Esophagus squamous epithelium (tissue), 5 donors: ENCODE results near the gene FOLR2. TPM values are rescaled to one million over a fixed set of nuclear protein-coding genes. Genes with fewer than 3 reads are reported as not detected.
A peak's percentile ranks its signal among the peaks of the same experiment; 100 is the strongest.

Experiments
- DNase-seq: peaks from one replicate; lab custom pipeline; 2025; lab: John Stamatoyannopoulos, UW
- H3K27ac ChIP-seq, 4 donors: fragments of 200-600 bp; sonication (generic); one replicate each; pipeline ENCODE4 v1.5.1; 2016 to 2019; ENCODE audit warnings: mild to moderate bottlenecking in 1 of 4
- H3K27me3 ChIP-seq, 4 donors: fragments of 200-600 bp; sonication (generic); 1 replicate in 3 of 4; 2 replicates in 1 of 4; pipeline versions ENCODE4 v1.5.1 to v1.6.0; 2017 to 2021; ENCODE audit warnings: antibody characterized with exemption in 1 of 4
- H3K36me3 ChIP-seq, 3 donors: fragments of 200-600 bp; sonication (generic); one replicate each; pipeline ENCODE4 v1.5.1; 2016 to 2019
- H3K4me1 ChIP-seq, 3 donors: fragments of 200-600 bp; sonication (generic); one replicate each; pipeline ENCODE4 v1.5.1; 2017 to 2019
- H3K4me3 ChIP-seq, 4 donors: fragments of 200-600 bp; sonication (generic); 1 replicate in 3 of 4; 2 replicates in 1 of 4; pipeline ENCODE4 v1.5.1; 2016 to 2019; ENCODE audit warnings: mild to moderate bottlenecking in 2 of 4, moderate library complexity in 1 of 4
- H3K9me3 ChIP-seq, 3 donors: fragments of 200-600 bp; sonication (generic); one replicate each; pipeline ENCODE4 v1.5.1; 2016 to 2019
- POLR2A ChIP-seq, 4 donors: fragments of 450-650 bp; IDR thresholded peaks; one replicate each; pipeline ENCODE4 v1.6.1; 2017; ENCODE audit warnings: antibody characterized with exemption in 4 of 4, mild to moderate bottlenecking in 4 of 4, moderate library complexity in 3 of 4
- WGBS, 2 donors: methylation state at CpG; one replicate each; pipeline ENCODE4 v1.1.5; 2018; 5-methylcytosine and 5-hydroxymethylcytosine counted together
- intact Hi-C: fragments of 100-400 bp; cut with DNase I; formaldehyde crosslinking; loops from one replicate; pipeline ENCODE4 v1.15.0; 2022
- total RNA-seq, 4 donors: library from RNA; depleted of rRNA; stranded (reverse); fragments of >200 nt; gene quantifications; one replicate each; pipeline ENCODE4 v1.1.0, GENCODE V29; 2016
- TF ChIP-seq, protein P1 (sequence below), 6 experiments: fragments of 450-650 bp in 4 of 6; fragments of 200-600 bp in 2 of 6; sonication (generic) in 2 of 6; IDR thresholded peaks; one replicate each; pipeline ENCODE4 v1.5.1; 2016 to 2019; ENCODE audit warnings: antibody characterized with exemption in 6 of 6, mild to moderate bottlenecking in 4 of 6, moderate library complexity in 4 of 6
- donor health status: DM: yes; HTN: yes; CAD: no.

The FOLR2 gene
- total RNA-seq, 4 donors from 2014 or later, result 1.7 to 41.6 (median 9.1) TPM; not detected in 1

DNA sequence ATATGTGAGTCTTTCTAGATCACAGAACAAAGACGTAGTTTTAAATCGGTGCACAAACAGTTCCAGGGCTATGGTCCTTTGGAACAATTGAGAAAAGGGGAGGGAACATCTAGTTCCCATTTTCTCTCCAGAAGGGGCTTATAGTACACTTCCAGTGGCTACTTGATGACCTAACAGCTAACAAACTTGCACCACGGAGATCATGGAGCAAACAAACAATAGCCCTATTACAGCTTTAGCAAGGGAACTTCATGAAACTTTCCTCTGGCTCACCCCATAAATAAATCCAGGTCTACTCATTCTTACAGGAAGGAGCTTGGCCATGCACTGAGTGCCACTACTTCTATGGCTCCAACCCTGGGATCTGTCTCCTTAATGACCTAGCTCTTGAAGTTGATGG lies 8.3 kb upstream of the FOLR2 start:
- TF ChIP-seq POLR2A (IDR thresholded peaks at IDR 0.05), result no peak
- TF ChIP-seq, protein P1, sequence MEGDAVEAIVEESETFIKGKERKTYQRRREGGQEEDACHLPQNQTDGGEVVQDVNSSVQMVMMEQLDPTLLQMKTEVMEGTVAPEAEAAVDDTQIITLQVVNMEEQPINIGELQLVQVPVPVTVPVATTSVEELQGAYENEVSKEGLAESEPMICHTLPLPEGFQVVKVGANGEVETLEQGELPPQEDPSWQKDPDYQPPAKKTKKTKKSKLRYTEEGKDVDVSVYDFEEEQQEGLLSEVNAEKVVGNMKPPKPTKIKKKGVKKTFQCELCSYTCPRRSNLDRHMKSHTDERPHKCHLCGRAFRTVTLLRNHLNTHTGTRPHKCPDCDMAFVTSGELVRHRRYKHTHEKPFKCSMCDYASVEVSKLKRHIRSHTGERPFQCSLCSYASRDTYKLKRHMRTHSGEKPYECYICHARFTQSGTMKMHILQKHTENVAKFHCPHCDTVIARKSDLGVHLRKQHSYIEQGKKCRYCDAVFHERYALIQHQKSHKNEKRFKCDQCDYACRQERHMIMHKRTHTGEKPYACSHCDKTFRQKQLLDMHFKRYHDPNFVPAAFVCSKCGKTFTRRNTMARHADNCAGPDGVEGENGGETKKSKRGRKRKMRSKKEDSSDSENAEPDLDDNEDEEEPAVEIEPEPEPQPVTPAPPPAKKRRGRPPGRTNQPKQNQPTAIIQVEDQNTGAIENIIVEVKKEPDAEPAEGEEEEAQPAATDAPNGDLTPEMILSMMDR (IDR thresholded peaks at IDR 0.05), result no peak
- no peak for DNase-seq
- intact Hi-C loops, result no loop called here

DNA sequence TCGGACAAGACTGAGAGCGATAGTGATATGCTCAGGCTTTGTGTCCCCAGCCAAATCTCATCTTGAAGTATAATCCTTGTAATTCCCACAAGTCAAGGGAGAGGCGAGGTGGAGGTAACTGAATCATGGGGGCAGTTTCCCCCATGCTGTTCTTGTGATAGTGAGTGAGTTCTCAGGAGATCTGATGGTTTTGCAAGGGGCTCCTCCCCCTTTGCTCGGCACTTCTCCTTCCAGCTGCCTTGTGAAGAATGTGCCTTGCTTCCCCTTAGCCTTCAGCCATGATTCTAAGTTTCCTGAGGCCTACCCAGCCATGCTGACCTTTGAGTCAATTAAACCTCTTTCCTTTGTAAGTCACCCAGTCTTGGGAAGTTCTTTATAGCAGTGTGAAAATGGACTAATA lies 7.5 kb upstream of the FOLR2 start:
- Histone ChIP-seq H3K36me3 (no peaks in the 10 kb centered on the region), H3K27me3 (peaks cover 0 to 8% (median 0%) of the 10 kb centered on the region in 4 donors), H3K9me3 (peaks cover 0 to 6% (median 0%) of the 10 kb centered on the region in 3 donors), H3K4me3 (no peak overlapping the region), H3K4me1 (no peaks in the 10 kb centered on the region), H3K27ac (no peak overlapping the region)
- DNase-seq, result no peak
- WGBS, 2 donors, result 82 to 84% methylated on average over 4 of the region's 4 CpGs
- intact Hi-C loops, result no loop called here
- no peak for TF ChIP-seq POLR2A (IDR thresholded peaks at IDR 0.05)
- TF ChIP-seq, protein P1 (IDR thresholded peaks at IDR 0.05), result no peak

More for the DNA sequence above, 8.3 kb upstream of the FOLR2 start:
- Histone ChIP-seq H3K27me3 (peaks cover 0 to 8% (median 0%) of the 10 kb centered on the region in 4 donors), H3K4me1 (no peaks in the 10 kb centered on the region), H3K27ac (no peak overlapping the region), H3K9me3 (peaks cover 0 to 6% (median 0%) of the 10 kb centered on the region in 3 donors), H3K36me3 (no peaks in the 10 kb centered on the region), H3K4me3 (no peak overlapping the region)
- 75 to 76% methylated on average over 3 of the region's 3 CpGs for WGBS, 2 donors

DNA sequence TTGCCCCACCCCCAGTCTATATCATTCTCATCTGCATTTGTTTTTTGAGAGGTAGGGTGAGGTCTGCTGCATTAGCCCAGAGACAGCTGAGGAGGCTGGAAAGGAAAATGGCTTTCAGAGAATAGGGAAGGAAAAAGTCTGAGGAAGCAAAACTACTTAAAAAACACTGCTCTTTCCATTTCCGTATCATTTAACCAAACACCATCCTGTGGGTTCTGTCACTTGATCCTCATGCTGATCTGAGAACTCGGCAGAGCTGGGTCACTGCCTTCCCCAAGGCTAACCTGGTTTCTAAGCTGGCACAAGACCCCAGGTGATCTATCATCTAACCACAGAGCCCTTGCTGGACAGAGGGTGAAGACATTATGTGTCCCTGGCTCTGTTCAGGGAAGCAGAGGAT lies 1.2 kb downstream of the FOLR2 start:
- H3K9me3 ChIP-seq, result no peaks in the 10 kb centered on the region
- WGBS, 2 donors, result 14 to 23% methylated on average over 2 of the region's 2 CpGs
- H3K4me1 ChIP-seq, result peaks cover 3 to 10% (median 10%) of the 10 kb centered on the region in 3 donors
- peak overlapping the region in 1 of 4 donors; percentile 7 for H3K27ac ChIP-seq
- DNase-seq, result no peak
- intact Hi-C loops, result no loop called here
- H3K27me3 ChIP-seq, result peaks cover 0 to 17% (median 0%) of the 10 kb centered on the region in 4 donors
- no peaks in the 10 kb centered on the region for H3K36me3 ChIP-seq
- TF ChIP-seq, protein P1 (IDR thresholded peaks at IDR 0.05), result no peak
- no peak for TF ChIP-seq POLR2A (IDR thresholded peaks at IDR 0.05)
- H3K4me3 ChIP-seq, result peak overlapping the region in 1 of 4 donors; percentile 10

GRCh38 chr11:72218251-72218745 lies 1.7 kb downstream of the FOLR2 start:
- intact Hi-C loops, result no loop called here
- Histone ChIP-seq H3K27me3 (peaks cover 0 to 17% (median 0%) of the 10 kb centered on the region in 4 donors), H3K36me3 (no peaks in the 10 kb centered on the region), H3K4me3 (no peak overlapping the region), H3K27ac (peak overlapping the region in 1 of 4 donors; percentile 7), H3K9me3 (no peaks in the 10 kb centered on the region), H3K4me1 (peaks cover 3 to 12% (median 10%) of the 10 kb centered on the region in 3 donors)
- DNase-seq, result no peak
- 88 to 100% methylated on average over 2 to 5 of the region's 5 CpGs for WGBS, 2 donors
- TF ChIP-seq POLR2A (IDR thresholded peaks at IDR 0.05), result no peak
- TF ChIP-seq, protein P1 (IDR thresholded peaks at IDR 0.05), result no peak

DNA sequence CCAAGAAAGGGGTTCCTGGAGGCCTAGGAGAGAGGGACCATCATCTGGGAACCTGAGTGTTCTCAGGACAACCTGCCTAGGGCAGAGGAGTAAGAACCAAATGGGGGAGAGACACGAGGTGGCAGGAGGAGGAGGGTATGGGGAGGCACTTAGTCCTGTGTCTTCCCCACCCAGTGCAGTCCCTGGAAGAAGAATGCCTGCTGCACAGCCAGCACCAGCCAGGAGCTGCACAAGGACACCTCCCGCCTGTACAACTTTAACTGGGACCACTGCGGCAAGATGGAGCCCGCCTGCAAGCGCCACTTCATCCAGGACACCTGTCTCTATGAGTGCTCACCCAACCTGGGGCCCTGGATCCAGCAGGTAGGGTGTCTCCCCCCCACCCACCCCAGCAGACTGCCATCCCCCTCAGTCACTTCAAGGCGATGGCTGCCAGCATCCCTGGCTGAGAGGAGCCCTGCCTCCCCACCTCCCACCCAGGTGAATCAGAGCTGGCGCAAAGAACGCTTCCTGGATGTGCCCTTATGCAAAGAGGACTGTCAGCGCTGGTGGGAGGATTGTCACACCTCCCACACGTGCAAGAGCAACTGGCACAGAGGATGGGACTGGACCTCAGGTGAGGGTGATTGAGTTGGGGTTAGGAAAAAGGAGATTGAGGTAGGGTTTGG lies 4.2 kb downstream of the FOLR2 start:
- whole genome bisulfite sequencing, 2 donors, result 65 to 86% methylated on average over 3 to 7 of the region's 10 CpGs
- no peak for DNase-seq
- H3K27ac ChIP-seq, result no peak overlapping the region
- no peaks in the 10 kb centered on the region for H3K9me3 ChIP-seq
- peaks cover 11 to 21% (median 17%) of the 10 kb centered on the region in 3 donors for H3K4me1 ChIP-seq
- no peaks in the 10 kb centered on the region for H3K36me3 ChIP-seq
- intact Hi-C loops, result no loop called here
- H3K27me3 ChIP-seq, result peaks cover 0 to 17% (median 0%) of the 10 kb centered on the region in 4 donors
- TF ChIP-seq, protein P1 (IDR thresholded peaks at IDR 0.05), result no peak
- TF ChIP-seq POLR2A (IDR thresholded peaks at IDR 0.05), result no peak
- H3K4me3 ChIP-seq, result no peak overlapping the region
